Hematopoietic multipotent progenitor cell treated with erythropoietin and hydrocortisone succinate and interleukin-3 and kit ligand, for 6 days (in vitro differentiated cells): ENCODE results near the gene STAMBPL1.

Experiments
- DNase-seq: peaks from one replicate; pipeline ENCODE4 v3.0.0-alpha.2; 2015

Gene STAMBPL1

DNA sequence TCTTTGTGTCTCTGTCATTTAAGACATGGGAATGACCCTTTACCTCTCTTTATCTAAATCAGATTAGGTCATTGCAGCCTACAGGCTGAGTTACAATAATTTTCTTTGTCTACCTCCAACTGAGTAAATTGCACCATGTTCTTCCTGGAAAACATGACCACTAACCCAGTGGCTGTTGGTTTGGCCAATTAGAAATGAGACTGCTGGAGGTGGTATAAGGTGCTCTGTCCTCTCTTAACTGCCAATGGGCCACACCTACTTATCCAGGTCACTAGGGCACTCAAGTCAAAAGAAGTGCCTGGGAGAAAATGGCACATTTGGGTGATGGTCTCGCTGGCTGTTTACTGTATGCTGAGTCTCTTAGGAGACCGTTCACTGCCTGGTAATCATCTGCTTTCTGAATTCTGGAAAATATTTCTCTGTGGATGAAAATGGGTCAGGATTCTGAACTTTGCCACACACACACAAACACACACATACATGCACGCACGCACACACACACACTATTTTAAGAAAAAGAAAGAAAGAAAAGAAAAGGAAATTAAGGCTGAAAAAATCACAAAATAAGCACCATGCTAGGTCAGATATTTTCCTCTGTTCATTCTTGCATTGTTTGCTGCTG is 16.4 kb downstream of the STAMBPL1 start:
- DNase-seq: no peak

DNA sequence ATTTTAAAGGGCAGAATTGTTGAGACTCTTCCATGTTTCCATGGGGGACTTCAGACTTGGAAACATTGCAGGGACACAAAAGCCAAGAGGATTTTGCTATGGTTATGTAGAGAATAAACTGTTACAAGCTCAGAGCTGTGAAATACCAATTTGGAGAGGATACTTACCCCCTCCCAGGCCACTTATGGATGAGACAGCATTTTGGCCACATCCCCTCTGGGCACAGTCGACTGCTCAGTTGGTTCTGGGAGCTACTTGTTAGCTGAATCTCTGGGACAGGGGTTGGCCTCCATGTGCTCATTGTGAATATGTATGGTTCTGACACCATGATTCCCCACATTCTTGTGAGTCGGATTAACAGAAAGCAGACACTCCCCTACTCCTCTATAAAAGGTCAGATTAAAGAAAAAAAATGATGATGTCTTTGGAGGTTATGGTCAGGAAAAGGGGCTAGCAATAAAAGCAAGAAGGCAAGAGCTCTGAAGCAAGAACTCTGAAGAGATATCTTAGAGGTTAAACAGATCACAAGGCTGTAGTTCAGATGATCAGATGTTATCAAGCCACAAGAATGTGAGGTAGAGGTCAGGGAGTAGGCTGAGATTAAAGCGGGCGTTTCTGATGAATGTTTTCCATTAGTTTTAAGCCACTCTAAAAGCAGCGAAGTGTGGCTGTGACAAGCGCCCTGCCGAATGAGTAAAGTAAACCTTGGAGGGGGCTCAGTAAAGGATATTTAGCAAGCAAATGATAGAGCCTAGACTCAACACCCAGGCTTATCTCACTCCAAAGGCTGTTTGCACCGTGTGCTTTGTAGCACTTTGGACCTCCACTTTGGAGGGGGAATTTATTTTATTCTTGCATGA is 17.2 kb downstream of the STAMBPL1 start:
- DNase-seq: peak; percentile 36

DNA sequence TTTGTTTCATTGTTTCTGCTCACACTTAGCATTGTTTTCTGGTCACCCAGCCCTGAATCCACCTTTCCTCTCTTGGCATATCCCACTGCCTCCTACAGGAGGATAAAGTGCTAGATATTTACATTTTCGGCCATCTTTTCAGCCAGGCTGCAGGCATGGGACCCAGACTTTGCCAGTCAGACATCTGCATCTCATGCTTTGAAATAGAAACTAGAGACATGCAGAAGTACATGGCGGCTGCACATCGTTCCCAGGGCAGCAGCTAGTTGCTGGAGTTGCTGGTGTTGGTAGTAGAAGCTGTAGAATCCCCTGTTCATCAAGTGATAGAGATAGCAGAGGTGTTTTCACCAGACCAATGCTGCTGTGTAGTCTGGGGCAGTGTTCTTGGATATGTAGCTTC is 18.7 kb downstream of the STAMBPL1 start:
- DNase-seq: no peak

DNA sequence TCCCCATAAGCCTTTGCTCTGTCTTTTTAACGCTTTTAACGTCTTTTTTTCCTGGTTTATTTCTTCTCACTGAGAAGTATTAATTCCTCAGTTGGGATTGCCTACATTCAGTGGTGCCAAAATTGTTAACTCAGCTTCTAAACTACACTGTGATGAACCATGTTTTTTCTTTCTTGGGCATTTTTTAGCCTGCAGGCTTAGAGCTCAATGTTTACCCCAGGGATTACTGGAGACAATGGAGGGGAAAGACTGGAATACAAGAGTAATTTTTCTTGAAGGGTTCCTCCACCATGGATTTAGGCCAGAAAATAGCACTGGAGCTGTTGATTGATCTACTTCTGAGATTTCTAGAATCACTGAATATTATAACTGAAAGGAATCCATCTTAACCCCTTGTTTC is 19.8 kb downstream of the STAMBPL1 start:
- DNase-seq: no peak

DNA sequence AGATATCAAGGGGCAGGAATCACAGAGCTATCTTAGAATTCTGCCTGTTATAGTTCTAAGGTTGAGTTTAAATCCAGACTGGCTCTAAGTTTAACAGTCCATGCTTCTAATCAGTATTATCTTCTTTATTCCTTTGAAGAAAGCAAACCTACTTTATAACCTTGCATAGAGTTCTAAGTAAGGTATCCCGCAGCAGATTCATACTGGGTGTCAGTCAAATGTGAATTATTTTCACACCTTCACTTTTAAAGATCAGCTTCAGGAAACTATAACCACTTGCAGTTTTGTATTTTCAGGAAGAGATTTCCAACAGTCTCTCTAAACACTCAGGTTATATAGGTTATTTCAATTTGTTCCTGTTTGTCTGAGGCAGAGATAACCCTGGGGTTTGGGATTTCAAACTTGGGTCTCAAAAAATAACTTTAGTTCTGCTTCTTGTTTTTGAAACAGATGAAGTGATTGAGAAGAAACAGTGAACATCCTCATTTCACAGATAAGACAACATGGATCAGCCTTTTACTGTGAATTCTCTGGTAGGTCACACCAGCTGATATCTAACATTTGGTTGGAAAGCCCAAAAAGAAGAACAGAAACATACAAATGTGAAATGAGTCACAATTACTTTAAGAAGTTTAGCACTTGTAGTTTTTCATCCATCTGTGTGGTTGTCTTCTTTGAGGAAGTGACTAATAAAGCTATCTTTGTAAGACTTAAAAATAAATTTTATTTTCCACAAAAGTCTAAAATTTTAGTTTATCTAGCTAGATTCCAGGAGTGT is 21.4 kb downstream of the STAMBPL1 start:
- no peak for DNase-seq

DNA sequence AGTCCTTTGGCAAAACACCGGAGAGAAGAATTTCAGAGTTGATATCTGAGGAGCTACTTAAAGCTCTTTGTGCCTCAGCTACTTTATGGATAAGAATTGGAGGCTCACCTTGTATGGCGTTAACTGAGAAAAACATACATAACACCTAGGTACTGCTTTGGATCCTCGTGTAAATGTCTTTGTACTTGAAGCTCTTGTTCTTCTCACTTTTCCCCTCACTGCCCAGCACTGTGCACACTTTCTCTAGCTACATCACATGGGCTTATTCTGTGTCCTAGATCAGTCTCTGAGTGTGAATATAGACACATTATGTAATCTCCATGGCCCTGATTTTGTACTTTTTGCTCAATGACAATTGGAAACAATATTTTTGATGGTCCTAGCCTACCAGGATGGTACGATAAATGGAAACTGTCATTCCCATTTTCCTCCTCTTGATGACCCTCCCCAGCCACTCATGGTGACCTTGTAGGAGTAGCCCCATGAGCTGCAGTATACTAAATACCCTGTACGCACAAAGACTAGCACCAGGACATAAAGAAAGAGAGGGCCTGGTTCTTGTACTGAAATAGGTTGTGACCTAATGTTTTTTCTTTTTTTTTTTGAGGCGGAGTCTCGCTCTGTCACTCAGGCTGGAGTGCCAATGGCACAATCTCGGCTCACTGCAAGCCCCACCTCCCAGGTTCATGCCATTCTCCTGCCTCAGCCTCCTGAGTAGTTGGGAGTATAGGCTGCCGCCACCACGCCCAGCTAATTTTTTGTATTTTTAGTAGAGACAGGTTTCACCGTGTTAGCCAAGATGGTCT is 22.1 kb downstream of the STAMBPL1 start:
- no peak for DNase-seq

DNA sequence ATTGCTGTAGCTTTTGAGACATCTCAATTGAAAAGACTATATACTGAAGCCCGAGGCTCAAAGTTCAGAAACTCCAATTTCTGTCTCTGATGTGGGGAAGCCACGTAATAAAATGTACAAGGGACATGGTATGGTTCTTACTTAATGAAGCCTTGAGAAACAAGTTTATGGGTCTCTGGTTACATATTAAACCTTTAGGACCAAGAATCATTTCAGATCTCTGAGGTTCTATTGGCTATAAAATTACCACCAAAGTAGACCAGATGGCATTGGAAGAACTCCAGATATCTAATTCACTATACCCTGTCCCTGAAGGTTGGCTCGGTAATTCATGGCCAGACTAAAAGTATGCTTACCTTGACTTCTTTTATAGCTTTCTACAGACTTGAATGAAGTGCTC is 23.7 kb downstream of the STAMBPL1 start:
- DNase-seq: no peak

DNA sequence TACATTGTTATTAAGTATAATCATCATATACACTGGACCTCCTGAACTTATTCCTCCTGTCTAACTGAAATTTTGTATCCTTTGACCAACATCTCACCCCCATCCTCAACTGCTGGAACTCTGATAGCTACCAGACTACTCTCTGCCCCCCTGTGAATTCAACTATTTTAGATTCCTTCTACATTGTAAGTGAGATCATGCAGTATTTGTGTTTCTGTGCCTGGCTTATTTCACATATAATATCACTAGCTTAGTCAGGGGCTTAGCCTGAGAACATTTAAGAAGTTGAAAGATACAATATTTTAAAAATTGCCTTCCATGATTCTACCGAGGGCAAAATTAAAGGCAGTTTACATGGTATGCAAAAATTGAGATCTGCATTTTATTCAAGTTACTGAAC is 26.9 kb downstream of the STAMBPL1 start:
- DNase-seq: no peak

DNA sequence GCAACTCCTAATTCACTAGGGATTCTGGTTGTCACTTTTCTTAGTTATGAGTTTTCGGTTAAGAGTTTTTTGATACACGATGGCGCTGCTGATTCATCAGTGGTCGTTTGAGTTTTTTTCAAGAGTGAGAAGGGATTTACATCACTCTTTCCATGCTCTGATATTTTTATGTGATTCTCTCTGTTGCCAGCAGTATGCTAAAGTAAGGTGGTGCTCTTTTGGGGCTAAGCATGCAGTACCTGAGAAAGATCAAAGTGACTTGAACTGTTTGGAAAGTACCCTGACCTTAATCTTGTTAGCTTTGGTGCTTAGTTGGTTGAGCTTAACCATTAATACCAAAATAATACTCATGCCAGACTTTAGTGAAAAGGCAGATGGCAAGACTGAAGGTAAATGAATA is 28.1 kb downstream of the STAMBPL1 start:
- DNase-seq: no peak

DNA sequence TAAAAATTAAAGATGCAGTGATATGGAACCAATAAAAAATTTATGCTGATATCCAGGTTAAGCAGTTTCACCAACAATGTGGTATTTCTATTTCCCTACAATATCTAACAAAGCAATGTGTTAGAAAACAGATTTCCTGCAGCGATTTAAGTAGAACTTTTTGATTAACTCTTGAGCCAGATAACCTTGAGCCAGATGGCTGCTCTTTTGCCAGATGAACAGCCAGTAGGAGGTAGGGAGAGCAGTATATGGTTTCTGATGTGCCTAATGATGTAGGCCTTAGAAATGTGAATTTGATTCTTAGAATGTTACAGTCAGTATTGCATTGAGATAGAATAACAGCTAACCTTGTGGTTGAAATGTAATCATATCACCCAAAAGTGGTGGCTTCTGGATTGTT is 31.1 kb downstream of the STAMBPL1 start:
- no peak for DNase-seq

DNA sequence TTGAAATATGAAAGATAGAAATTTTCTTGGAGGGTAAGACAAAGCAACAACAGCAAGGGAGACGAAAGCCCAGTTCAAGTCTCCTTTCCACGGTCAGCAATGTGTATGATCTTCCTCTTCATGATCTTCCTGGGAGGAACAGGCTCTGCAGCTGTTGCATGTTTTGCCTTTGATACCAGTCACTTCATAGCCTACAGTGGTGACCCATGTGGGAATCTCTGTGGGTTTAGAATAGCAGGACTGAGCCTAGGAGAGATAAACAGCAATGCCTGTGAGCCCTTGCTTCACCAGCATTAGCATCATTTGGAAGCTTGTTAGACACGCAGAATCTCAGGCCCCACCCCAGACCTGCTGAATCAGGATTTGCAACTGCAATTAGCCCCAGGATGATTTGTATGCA is 31.8 kb downstream of the STAMBPL1 start:
- DNase-seq: no peak

DNA sequence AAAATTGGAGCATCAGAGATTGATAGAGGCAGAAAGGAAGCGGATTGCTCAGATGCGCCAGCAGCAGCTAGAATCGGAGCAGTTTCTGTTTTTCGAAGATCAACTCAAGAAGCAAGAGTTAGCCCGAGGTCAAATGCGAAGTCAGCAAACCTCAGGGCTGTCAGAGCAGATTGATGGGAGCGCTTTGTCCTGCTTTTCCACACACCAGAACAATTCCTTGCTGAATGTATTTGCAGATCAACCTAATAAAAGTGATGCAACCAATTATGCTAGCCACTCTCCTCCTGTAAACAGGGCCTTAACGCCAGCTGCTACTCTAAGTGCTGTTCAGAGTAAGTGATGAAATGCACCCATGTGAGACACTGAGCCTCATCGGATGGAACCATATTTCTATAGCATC is 33.1 kb downstream of the STAMBPL1 start:
- DNase-seq: no peak

DNA sequence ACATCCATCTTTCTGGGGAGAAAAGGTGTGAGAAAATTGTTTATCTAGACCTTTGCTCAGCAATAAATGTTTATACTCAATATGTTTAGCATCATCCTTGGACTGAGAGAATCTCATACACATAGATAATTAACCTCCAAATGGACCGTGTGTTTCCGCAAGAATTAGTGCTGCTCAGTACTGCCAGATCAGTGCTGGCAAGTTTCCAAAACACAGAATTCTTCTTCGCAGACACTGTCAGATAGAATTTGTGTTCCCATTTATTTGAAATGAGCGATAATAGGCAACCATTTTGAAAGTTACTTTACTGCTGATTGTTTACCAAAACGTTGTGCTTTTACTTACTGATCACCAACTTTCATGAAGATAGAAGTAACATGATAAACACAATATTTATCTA is 33.7 kb downstream of the STAMBPL1 start:
- DNase-seq: no peak

DNA sequence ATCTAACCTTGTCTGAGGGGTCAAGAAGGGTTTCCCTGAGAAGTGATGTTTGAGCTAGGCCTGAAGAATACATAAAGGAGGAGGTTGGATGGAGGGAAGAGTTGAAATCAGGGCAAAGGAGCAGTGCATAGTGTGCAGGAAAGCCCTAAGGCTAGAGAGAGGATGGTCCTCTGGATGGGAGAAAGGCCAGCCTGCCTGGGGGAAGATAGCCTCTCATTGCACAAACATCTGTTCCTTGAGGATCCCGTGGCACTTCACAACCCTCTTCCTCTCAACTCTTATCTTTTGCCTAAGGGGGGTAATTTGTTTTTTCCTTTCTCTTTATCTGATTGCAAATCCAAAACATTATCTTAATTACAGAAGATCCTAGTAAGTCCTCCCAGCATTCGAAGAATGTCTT is 35.7 kb downstream of the STAMBPL1 start:
- no peak for DNase-seq

DNA sequence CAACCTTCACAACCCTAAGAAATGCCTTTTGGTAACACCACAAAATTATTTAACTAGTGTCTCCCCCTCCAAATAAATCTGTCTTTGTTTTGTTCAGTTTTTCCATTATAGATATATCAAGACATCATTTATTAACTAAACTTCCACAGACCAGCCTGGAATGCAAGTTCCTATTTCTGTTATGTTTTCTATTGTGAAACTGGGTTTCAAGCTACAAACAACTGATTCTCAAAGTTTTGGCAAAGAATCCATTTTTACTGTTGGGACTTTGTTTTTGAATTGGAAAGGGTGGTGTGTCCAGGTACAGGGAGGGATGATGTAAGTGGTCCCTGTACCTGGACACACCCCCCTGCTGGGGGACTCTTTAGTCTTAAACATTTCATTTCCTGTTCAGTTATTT is 36.2 kb downstream of the STAMBPL1 start:
- DNase-seq: no peak

DNA sequence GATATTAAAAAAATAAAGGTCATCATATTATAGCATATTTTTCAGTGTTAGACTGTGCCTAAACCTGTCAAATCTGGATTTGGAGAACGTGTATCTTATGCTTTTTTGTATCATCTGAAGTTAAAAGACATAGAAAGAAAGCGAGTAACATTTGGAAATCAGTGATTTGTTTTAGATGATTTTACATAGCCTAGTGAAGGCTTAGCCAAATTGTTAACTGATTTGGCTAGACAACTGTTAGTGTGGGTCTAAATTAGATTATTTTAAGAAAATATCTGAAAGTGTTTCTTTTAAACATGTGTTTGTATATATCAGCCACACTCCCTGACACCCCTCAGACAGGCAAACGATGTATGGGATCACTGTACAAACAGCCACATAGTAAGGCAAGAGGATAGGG is 36.9 kb downstream of the STAMBPL1 start:
- DNase-seq: no peak

DNA sequence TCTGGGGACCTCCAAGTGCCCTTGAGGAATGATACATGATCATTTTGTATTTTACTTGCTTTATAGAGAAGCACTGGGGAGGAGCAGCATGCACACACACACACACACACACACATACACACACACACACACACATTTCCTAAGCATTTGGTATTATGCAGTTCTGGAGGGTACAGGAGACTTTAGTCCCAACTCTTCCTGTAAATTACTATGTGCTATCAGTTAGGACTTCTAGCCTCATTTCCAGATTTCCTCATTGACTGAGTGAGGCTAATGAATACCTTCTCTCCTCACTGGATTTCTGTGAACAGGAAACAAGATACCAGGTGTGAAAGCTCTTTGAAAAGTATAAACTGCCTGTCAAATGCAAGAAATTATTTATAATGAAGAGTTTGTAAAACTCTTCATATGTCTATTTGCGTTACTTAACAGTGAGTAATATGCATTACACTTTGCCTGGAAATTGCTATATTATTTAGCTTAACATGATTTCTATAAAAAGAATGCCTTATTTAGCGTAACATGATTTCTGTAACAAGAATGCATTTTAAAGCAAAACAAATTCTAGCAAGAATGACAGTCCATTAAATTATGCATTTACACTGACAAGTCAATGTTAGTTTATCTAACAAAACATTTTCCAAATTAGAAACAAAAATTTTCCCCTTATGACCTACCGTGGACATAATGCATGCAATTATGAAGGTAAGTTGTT is 38.3 kb downstream of the STAMBPL1 start:
- no peak for DNase-seq

DNA sequence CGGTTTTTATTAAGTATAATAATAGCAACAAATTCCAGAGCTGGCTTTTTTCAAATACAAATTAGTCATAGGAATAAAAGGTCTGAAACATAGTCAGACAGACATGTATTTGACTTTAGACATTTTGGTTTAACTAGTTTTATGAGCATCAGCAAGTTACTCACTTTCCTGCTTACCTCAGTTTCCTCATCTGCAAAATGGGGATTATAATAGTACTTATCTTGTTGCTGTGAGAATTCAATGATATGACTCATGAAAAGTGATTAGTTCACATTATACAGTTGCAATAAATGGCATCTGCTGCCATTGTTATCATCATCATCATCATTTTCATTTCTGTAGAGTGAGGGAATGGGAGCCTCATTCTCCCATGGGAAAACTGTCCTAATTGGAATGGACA is 39.0 kb downstream of the STAMBPL1 start:
- DNase-seq: no peak

DNA sequence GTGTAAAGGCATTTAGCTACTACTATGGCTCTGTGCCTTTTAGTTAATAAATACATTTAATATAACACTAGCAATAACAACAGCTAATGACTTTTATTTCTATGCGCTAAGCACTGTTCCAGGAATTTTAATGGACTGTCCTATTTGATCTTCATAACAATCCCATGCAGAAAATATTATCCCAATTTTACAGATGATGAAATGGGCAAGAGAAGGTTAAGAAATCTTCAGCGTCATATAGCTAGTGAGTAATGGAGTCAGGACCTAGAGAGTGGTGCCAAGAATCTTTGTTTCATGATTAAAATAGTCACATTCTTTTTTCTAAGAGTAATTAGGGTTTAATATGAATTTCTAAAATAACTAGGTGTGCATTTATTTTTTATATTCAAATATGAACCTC is 40.2 kb downstream of the STAMBPL1 start:
- no peak for DNase-seq

DNA sequence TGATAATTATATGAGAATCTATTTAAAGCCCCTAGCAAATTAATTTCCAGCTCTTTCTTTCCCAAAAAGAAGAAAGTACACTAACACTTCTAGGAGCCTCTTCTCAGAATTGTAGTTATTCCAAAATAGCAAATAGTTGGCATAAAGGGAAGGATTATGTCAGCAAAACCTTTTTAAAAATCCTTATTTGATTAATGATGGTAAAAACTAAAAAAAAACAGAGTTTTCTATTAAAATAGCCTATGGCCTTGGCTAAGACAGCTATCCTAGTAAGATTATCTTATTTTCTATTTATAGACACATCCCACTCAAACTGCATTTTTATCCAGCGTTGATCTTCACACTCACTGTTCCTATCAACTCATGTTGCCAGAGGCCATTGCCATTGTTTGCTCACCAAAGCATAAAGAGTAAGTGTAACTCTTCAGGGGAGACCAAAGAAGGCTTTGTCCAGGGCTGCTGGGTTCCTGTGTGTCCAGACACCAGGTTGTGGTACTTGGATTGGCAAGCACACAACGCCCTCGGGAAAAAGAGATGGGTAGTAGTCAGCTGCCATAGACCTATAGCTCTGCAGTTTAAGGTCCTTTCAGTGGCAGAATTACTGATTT is 41.0 kb downstream of the STAMBPL1 start:
- DNase-seq: no peak

DNA sequence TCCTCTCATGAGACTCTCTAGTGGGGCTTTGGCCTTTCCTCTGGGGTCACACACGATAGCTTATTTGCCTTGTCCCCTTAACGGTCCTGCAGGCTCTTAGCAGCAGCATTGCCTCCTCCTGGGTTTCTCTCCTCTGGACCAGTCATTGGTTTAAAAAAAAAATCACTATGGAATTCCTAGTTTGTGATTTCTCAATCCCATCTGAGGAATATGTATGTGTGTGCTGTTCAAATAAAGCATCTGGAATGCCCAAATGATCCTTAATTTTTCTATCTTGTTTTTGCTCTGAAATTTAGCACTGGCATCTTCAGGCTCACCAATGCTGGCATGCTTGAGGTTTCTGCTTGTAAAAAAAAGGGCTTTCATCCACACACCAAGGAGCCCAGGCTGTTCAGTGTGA is 42.0 kb downstream of the STAMBPL1 start:
- no peak for DNase-seq

DNA sequence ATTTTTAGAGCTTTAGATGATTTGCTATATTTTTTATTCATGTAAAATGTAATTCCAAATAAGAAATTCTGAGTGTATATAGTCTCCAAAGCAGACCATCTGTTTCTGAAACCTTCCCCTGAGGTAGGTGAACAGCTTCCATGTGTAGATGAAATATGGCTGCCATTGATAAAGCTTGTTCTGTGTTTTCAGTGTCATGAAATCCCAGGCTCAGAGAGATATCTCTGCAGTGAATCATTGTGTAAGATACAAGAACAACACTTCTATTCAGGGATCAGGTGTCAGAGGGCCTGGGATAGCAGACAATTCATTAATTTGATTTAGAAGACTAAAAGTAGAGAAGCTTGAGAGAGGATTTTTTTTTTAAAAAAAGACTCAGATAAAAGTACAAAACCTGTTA is 43.5 kb downstream of the STAMBPL1 start:
- DNase-seq: no peak
